GM23248 (cell line): Measurements from ENCODE around the gene PRSS23.

Source experiments
- EZH2 ChIP-seq: fragments of 200-600 bp; sonication (generic); IDR thresholded peaks from 2 replicates; pipeline ENCODE4 v1.6.1; 2018; ENCODE audit warnings: antibody characterized with exemption, mild to moderate bottlenecking; ENCODE audit not compliant: insufficient read depth, poor library complexity, severe bottlenecking
- EZH2phosphoT487 ChIP-seq: fragments of 200-600 bp; sonication (generic); IDR thresholded peaks from 2 replicates; pipeline ENCODE4 v1.6.1; 2018; ENCODE audit warnings: antibody characterized with exemption, moderate library complexity, mild to moderate bottlenecking, low read depth; ENCODE audit not compliant: insufficient read depth

GRCh38 chr11:86773513-86774252 is 26.7 kb upstream of the PRSS23 start:
- TF ChIP-seq EZH2: no peak
- no peak for TF ChIP-seq EZH2phosphoT487
